Type B pancreatic cell (in vitro differentiated cells): ENCODE measurements around the gene GMCL1. TPM values are rescaled to one million over a fixed set of nuclear protein-coding genes. Genes with fewer than 3 reads are reported as not detected.
"Not testable (repeated sequence)": the region's sequence is repeated elsewhere in the genome, so short reads cannot be mapped to it uniquely, and the experiment has no call there.

Experiments
- DNase-seq: peaks from one replicate; pipeline ENCODE4 v3.0.0; 2021; ENCODE audit warnings: mixed read lengths; ENCODE audit not compliant: unreplicated experiment; ENCODE audit errors: extremely low spot score
- H3K27ac Mint-ChIP-seq: 2 replicates; pipeline ENCODE4 v1.8.0; 2021; ENCODE audit warnings: mild to moderate bottlenecking, mixed read lengths
- H3K27me3 Mint-ChIP-seq: 2 replicates; pipeline ENCODE4 v1.8.0; 2021; ENCODE audit warnings: mixed read lengths
- H3K36me3 Mint-ChIP-seq: 2 replicates; pipeline ENCODE4 v1.8.0; 2021; ENCODE audit warnings: mixed read lengths
- H3K4me1 Mint-ChIP-seq: one replicate; pipeline ENCODE4 v1.8.0; 2021; ENCODE audit warnings: mixed read lengths; ENCODE audit not compliant: unreplicated experiment
- H3K4me3 Mint-ChIP-seq: 2 replicates; pipeline ENCODE4 v1.8.0; 2021; ENCODE audit warnings: mild to moderate bottlenecking, mixed read lengths
- H3K9me3 Mint-ChIP-seq: 2 replicates; pipeline ENCODE4 v1.8.0; 2021; ENCODE audit warnings: mixed read lengths
- CTCF ChIP-seq: fragments of 200-600 bp; sonication (generic); conservative IDR thresholded peaks from 2 replicates; pipeline ENCODE4 v1.5.0; 2021; ENCODE audit warnings: antibody characterized with exemption, mild to moderate bottlenecking
- total RNA-seq: library from RNA; stranded (reverse); gene quantifications from 2 replicates; pipeline ENCODE4 v1.2.1, GENCODE V29; 2021; ENCODE audit warnings: low replicate concordance

GMCL1 gene
- total RNA-seq, 1 donor from 2014 or later, result 23.0 TPM

DNA sequence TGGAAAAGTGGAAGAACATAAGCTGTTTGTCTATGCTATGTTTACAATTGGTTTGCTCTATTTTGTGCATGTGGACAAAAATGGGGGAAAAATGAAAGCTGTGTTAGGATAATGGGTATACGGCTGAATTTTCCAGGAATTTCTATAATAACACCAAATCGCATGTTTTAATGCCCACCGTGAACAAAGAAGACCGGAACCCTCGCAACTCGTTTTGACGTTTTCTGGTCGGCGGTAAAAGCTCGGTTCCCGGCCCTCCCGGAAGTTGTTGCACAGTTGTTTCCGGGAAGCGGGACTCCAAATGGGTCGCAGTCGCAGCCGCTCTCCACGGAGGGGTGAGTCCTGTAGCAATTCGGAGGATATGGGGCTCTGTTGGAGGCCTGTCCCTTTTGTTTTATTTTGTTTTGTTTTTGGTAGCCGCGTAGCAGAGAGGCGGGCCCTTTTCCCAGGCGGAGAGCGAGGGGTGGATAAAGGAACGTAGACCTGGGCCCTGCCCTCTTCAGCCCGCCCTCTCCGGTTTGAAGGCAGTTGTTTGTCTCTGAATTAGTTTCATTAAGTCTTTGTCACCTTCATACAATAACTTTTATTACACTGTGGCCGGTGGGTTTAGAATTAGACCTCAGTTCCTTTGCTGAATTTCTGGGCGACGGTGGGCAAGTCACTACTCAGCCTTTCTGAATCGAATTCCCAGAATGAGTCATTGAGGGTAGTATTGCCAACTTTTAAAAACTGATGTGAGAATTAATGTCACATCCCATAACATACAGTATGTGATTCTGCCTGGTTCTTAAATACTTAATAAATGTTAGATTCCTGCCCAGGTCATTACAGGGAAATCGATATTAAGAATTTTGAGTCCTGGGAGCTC is 64.5 kb downstream of the GMCL1 start, which contains the start of gene SNRNP27:
Gene SNRNP27, plus strand, starts transcription at position 273 of the 868 bp plus-strand sequence. Its CDS starts 29 bp downstream, at position 302.
- H3K4me3 Mint-ChIP-seq, result peak within 1 kb of the TSS; percentile 100

DNA sequence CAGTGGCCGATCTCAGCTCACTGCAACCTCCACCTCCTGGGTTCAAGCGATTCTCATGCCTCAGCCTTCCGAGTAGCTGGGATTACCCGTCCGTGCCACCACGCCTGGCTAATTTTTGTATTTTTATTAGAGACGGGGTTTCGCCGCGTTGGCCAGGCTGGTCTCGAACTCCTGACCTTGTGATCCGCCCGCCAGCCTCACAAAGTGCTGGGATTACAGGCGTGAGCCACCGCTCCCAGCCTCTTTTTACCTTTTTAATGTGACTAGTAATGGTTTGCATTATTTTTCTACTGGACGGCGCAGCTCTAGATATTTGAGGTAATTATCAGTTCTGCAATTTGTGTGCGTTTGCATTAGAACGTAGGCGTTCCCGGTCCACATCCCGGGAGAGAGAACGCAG is 65.3 kb downstream of the GMCL1 start:
- peak overlapping the region; percentile 100 for H3K4me3 Mint-ChIP-seq
- not testable (repeated sequence) for H3K9me3 Mint-ChIP-seq, H3K27me3 Mint-ChIP-seq, DNase-seq, H3K4me1 Mint-ChIP-seq, H3K27ac Mint-ChIP-seq
- peaks cover 19% of the 10 kb centered on the region for H3K36me3 Mint-ChIP-seq

More for the DNA sequence above, 64.5 kb downstream of the GMCL1 start, which contains the start of gene SNRNP27:
- Mint-ChIP-seq H3K27ac (peak within 1 kb of the TSS; percentile 96), H3K4me1 (peaks cover 8% of the 10 kb centered on the region), H3K27me3 (no peaks in the 10 kb centered on the region), H3K36me3 (peaks cover 16% of the 10 kb centered on the region), H3K9me3 (no peaks in the 10 kb centered on the region)
- peak; percentile 82 for DNase-seq
- no peak for TF ChIP-seq CTCF

- H3K9me3 Mint-ChIP-seq, result no peaks in the 10 kb centered on the region
- H3K4me3 Mint-ChIP-seq, result no peak overlapping the region
- peaks cover 33% of the 10 kb centered on the region for H3K36me3 Mint-ChIP-seq
- H3K27me3 Mint-ChIP-seq, result no peaks in the 10 kb centered on the region
- no peaks in the 10 kb centered on the region for H3K4me1 Mint-ChIP-seq
- no peak for DNase-seq
- H3K27ac Mint-ChIP-seq, result no peak overlapping the region
- TF ChIP-seq CTCF, result no peak
Measured at GRCh38 chr2:69902213-69902922, 72.9 kb downstream of the GMCL1 start.

DNA sequence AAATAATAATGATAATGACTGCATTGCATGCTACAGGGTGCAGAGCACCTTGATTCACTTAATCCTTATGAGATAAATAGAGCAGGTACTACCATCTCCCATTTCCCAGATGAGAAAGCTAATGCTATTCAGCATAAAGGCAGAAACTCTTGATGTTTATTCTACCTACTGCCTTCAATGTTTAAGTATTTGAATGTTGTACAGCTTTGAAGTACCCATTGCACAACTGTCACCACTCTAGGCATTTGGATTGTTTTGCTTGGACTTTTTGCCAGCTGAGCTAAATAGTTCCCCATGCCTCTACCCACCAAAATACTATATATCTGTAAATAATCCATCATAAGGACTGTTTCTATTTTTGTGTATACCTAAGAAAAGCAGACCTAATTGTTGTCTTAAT is 77.8 kb downstream of the GMCL1 start:
- Mint-ChIP-seq H3K27ac (no peak overlapping the region), H3K4me3 (no peak overlapping the region), H3K27me3 (no peaks in the 10 kb centered on the region), H3K36me3 (peaks cover 9% of the 10 kb centered on the region), H3K9me3 (no peaks in the 10 kb centered on the region), H3K4me1 (no peaks in the 10 kb centered on the region)
- TF ChIP-seq CTCF, result no peak
- no peak for DNase-seq

DNA sequence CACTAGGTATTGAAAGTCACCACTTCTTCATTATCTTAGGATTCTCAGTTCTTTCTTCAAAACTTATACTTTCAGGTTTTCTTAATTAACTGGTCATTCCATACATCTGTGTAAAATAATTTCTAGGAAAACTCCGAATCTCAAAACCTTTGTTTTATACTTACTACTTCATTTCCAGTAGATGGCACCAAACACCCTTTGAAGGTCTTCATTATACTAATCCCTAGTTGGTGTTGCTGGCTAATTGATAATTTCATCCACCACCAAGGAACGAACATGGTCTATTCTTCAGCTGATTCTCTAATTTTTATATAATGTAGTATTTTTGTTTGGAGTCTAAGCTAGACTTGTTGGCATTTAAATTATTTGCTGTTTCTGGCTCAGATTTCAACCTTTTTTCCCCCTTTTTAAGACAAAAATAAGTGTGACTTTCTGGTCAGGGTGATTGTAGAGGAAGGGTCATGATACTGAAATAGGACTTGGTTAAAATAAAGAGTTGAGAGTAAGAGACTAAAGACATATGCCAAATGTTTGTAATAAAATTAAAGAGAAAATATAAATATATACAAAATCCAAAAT is 82.6 kb downstream of the GMCL1 start:
- Mint-ChIP-seq H3K27me3 (peaks cover 3% of the 10 kb centered on the region), H3K4me3 (peak overlapping the region; percentile 25), H3K36me3 (no peaks in the 10 kb centered on the region), H3K4me1 (no peaks in the 10 kb centered on the region), H3K27ac (peak overlapping the region; percentile 70), H3K9me3 (no peaks in the 10 kb centered on the region)
- DNase-seq, result no peak
- peak; percentile 85 for TF ChIP-seq CTCF
